Sciatic nerve (tissue), 1 donor: ENCODE measurements around the gene AKT3. TPM values are rescaled to one million over a fixed set of nuclear protein-coding genes. Genes with fewer than 3 reads are reported as not detected.

ENCODE experiments used
- total RNA-seq: library from RNA; stranded (reverse); fragmentation: NEBNext Ultra II Directional; extraction: Animal tissue kit (Norgen Biotek cat#: 25700); gene quantifications from one replicate; pipeline ENCODE4 v1.2.1, GENCODE V29; 2021
- donor health status: DM: no; HTN: no; CAD: no.

The AKT3 gene
- total RNA-seq, 1 donor from 2014 or later = 143 TPM

Other genes starting within 250 kb of the AKT3 start
- gene ZBTB18, start 201.0 kb upstream of the AKT3 start, total RNA-seq = 13.4 TPM